Activated CD4-positive, alpha-beta memory T cell treated with anti-CD3 and anti-CD28 coated beads, Interleukin-2, amount 10 ng/mL, durations not matched to agents 7 days and 5 days (primary cell): ENCODE results near the gene MYMK. TPM values are rescaled to one million over a fixed set of nuclear protein-coding genes. Genes with fewer than 3 reads are reported as not detected.
"Not testable (repeated sequence)": the region's sequence is repeated elsewhere in the genome, so short reads cannot be mapped to it uniquely, and the experiment has no call there.

Experiments used
- CTCF ChIA-PET: fragments of 350-600 bp; sonication (Branson Sonifier 250); formaldehyde crosslinking; loops from one replicate; lab custom pipeline; 2021; ENCODE audit warnings: antibody characterized with exemption, inconsistent platforms; lab: Charles Lee
- POLR2A ChIA-PET: fragments of 350-600 bp; sonication (Branson Sonifier 250); formaldehyde crosslinking; loops from one replicate; lab custom pipeline; 2021; ENCODE audit warnings: antibody characterized with exemption; lab: Charles Lee
- DNase-seq: peaks from one replicate; pipeline ENCODE4 v3.0.0-alpha.2; 2020
- H3K27ac Mint-ChIP-seq: one replicate; pipeline ENCODE4 v1.8.0; 2021; ENCODE audit warnings: mild to moderate bottlenecking, mixed read lengths
- H3K27me3 Mint-ChIP-seq: one replicate; pipeline ENCODE4 v1.8.0; 2021; ENCODE audit warnings: mixed read lengths
- H3K36me3 Mint-ChIP-seq: one replicate; pipeline ENCODE4 v1.8.0; 2021; ENCODE audit warnings: low read depth, mixed read lengths
- H3K4me1 Mint-ChIP-seq: one replicate; pipeline ENCODE4 v1.8.0; 2021; ENCODE audit warnings: mixed read lengths
- H3K4me3 Mint-ChIP-seq: one replicate; pipeline ENCODE4 v1.8.0; 2021; ENCODE audit warnings: mild to moderate bottlenecking, mixed read lengths
- H3K9me3 Mint-ChIP-seq: one replicate; pipeline ENCODE4 v1.8.0; 2021; ENCODE audit warnings: mixed read lengths
- total RNA-seq, 2 experiments: library from RNA; stranded (reverse); gene quantifications; one replicate each; pipeline ENCODE4 v1.2.3, GENCODE V29; 2021

Gene MYMK
- total RNA-seq, 2 experiments from 2014 or later = not detected

DNA sequence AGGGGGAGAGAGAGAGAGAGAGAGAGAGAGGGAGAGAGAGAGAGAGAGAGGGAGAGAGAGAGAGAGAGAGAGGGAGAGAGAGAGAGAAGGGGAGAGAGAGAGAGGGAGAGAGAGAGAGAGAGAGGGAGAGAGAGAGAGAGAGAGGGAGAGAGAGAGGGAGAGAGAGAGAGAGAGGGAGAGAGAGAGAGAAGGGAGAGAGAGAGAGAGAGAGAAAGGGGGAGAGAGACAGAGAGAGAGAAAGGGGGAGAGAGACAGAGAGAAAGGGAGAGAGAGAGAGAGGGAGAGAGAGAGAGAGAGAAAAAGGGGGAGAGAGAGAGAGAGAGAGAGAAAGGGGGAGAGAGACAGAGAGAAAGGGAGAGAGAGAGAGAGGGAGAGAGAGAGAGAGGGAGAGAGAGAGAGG lies 39.1 kb upstream of the MYMK start:
- H3K9me3 Mint-ChIP-seq, H3K27ac Mint-ChIP-seq, DNase-seq, POLR2A ChIA-PET, H3K4me1 Mint-ChIP-seq, CTCF ChIA-PET, H3K36me3 Mint-ChIP-seq, H3K27me3 Mint-ChIP-seq, H3K4me3 Mint-ChIP-seq: not testable (repeated sequence)

DNA sequence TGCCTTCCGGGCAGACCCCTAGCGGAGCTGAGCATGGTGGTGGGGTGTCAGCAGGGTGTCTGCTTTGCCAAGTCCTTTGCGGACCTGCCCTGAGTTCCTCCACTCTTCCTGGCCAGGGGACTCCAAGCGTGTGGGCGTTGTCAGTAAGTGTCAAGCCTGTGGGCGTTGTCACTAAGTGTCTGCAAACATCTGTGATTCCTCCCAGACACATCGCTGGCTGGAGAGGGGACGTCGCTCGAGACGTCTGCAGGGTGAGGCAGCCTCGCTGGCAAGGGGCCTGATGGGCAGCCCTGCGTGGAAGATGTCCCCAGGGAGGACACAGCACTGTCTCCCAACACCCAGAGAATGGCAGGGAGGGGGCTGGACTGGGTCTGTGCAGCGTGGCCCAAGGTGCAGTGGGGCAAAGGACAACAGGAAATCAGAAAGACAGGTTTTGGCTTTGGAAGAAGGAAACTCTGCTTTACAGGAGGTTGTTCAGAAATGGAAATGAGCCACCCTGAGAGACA lies 38.6 kb upstream of the MYMK start:
- Mint-ChIP-seq H3K9me3 (no peaks in the 10 kb centered on the region), H3K4me3 (no peak overlapping the region), H3K36me3 (no peaks in the 10 kb centered on the region), H3K4me1 (peaks cover 2% of the 10 kb centered on the region), H3K27ac (no peak overlapping the region), H3K27me3 (peaks cover 6% of the 10 kb centered on the region)
- DNase-seq = no peak
- POLR2A ChIA-PET = no interaction called here
- CTCF ChIA-PET = no interaction called here

DNA sequence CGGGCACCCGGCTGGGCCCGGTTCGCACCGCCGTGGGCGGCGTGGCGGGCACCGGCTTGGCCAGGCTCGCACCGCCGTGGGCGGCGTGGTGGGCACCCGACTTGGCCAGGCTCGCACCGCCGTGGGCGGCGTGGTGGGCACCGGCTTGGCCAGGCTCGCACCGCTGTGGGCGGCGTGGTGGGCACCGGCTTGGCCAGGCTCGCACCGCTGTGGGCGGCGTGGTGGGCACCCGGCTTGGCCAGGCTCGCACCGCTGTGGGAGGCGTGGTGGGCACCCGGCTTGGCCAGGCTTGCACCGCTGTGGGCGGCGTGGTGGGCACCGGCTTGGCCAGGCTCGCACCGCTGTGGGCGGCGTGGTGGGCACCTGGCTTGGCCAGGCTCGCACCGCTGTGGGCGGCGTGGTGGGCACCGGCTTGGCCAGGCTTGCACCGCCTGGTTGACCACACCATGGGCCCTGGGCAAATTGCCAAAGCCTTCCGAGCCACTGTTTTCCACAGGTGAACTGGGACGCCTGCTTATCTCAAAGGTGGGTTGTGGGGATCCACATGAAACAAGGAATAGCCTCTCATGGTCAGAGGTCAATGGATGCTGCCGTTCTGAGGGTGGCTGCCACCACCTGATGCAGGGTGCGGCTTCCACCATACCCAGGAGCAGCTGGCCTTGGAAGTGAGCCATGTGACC lies 38.0 kb upstream of the MYMK start:
- Mint-ChIP-seq H3K27me3 (peaks cover 6% of the 10 kb centered on the region), H3K36me3 (no peaks in the 10 kb centered on the region), H3K9me3 (no peaks in the 10 kb centered on the region), H3K27ac (no peak overlapping the region), H3K4me3 (no peak overlapping the region), H3K4me1 (peaks cover 2% of the 10 kb centered on the region)
- ChIA-PET POLR2A (no interaction called here), CTCF (no interaction called here)
- DNase-seq = no peak

DNA sequence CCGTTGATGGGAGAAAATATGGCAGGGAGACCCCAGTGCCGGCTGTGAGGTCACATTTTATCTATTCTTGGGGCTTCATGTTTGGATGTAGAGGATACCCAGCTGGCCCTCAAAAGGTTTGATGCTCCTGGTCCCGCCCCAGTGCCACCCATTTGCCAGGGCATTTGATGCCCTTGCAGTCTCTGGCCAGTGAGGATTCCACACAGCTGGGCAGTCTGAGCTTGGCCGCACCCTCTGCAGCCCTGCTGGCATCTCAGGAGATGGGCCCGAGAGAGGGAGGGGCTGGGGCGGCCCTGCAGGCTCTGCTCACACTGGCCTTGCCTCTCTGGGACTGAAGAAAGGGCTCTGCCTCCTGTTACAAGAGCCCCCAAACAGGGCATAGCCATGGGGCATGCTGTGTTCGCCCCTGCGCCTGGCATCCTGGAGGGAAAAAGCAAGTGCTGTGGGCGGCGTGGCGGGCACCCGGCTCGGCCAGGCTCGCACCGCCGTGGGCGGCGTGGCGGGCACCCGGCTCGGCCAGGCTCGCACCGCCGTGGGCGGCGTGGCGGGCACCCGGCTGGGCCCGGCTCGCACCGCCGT lies 37.3 kb upstream of the MYMK start:
- Mint-ChIP-seq H3K36me3 (no peaks in the 10 kb centered on the region), H3K4me3 (no peak overlapping the region), H3K4me1 (peaks cover 2% of the 10 kb centered on the region), H3K27ac (no peak overlapping the region), H3K9me3 (no peaks in the 10 kb centered on the region), H3K27me3 (peaks cover 6% of the 10 kb centered on the region)
- CTCF ChIA-PET = no interaction called here
- no peak for DNase-seq
- POLR2A ChIA-PET = no interaction called here

DNA sequence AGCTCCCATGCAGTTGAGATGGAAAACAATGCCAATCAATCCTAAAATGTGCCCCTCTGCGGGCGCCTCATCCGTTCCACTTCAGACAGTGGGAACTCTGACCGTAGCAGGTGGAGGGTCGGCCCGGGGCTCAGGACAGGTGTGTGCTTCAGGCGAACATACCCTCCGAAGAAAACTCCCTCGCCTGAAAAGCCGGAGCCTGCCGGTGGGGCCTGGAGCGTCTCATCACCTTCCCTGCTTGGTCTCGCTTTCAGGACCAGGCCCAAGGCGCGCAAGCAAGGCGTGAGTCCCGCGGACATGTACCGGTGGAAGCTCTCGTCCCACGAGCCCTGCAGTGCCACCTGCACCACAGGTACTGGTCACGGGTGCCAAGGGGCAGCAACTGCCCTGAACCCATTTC lies 36.2 kb upstream of the MYMK start:
- Mint-ChIP-seq H3K27me3 (peaks cover 6% of the 10 kb centered on the region), H3K27ac (no peak overlapping the region), H3K9me3 (no peaks in the 10 kb centered on the region), H3K36me3 (no peaks in the 10 kb centered on the region), H3K4me3 (no peak overlapping the region), H3K4me1 (peaks cover 2% of the 10 kb centered on the region)
- DNase-seq = no peak
- CTCF ChIA-PET = no interaction called here
- POLR2A ChIA-PET = no interaction called here

DNA sequence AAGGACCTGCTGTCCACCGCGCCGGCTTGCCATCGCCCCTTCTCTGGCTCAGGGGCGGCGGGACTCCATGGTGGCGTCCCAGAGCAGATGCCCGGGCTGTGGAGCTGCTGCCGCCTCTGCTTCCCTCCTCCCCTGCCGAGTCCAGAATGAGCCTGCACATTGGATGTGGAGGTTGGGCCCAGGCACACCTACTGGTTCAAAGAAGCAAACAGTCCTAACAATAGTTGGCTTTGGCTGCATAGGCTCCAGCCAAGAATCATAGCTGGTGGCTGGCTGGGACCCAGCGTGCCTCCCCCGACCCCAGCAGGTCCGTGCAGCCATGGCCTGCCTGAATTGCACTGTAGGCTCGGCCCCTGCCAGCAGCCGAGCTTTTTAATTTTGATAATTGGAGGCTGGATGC lies 35.6 kb upstream of the MYMK start:
- ChIA-PET CTCF (no interaction called here), POLR2A (no interaction called here)
- Mint-ChIP-seq H3K4me3 (no peak overlapping the region), H3K4me1 (peaks cover 2% of the 10 kb centered on the region), H3K9me3 (no peaks in the 10 kb centered on the region), H3K36me3 (no peaks in the 10 kb centered on the region), H3K27me3 (peaks cover 6% of the 10 kb centered on the region), H3K27ac (no peak overlapping the region)
- no peak for DNase-seq

DNA sequence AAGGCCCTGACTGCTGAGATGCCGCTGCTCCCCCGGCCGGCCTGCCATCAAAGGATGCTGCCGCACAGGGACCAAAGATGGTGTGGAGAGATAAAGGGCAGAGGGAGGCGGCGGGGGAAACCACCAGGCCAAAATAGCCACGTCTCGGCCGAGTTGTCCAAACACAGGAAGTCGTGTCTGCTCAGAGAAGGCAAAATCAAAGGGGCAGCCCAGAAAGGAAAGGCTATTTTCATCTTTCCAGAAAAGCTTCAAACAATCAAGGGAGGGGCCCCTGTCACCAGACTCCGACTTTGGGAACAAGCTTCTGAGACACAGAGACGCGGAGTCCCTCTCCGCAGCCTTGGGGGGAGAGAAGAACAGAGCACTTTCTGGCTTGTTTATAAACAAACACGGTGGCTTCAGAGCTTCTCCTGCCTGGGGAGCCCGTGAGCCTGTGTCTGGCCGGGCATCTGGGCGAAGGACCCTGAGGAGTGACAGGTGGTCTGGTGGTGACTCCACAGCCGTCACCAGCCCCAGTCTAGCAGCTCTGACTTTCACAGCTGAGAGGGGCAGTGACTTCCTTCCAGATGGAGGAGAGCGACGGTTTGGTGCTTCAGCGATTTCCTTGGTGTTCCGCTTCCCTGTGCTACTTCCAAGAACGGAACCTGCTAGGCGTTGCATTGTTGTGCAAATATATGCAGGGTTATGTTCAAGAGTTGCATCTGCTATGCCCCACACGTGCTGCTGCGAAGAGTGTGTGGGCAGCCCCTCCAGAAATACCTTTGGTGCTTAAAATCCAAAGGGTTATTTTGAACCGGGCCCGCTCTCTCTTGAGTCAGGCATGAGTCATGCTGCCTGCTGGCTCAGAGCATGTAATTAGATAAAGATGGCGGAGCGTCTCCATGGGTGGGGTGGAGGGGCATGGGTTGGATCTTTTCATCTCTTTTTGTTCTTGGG lies 33.7 kb upstream of the MYMK start:
- Mint-ChIP-seq H3K9me3 (no peaks in the 10 kb centered on the region), H3K4me1 (peaks cover 2% of the 10 kb centered on the region), H3K27me3 (peaks cover 6% of the 10 kb centered on the region), H3K36me3 (no peaks in the 10 kb centered on the region), H3K27ac (no peak overlapping the region), H3K4me3 (no peak overlapping the region)
- POLR2A ChIA-PET = no interaction called here
- CTCF ChIA-PET = no interaction called here
- DNase-seq = no peak

DNA sequence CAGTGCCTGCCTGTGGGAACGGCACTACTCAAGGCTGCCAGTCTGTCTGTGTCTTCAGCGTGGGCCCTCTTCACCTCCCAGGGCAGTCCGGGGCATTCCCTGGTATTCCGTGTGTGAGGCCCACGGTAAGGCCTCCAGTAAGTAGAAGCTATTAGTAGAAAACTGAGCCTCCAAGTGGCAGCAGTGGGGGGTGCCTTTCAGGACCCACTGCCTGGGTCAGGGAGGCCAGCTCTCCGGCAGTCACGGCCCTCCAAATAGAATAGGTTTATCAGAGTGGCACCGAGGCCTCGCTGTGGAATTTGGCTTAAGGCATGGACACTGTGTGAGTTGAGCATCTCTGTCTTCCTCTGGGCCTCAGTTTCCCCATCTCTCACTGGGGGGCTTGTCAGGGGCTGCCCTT lies 32.8 kb upstream of the MYMK start:
- no peak overlapping the region for H3K27ac Mint-ChIP-seq
- CTCF ChIA-PET = no interaction called here
- no peak overlapping the region for H3K4me3 Mint-ChIP-seq
- H3K36me3 Mint-ChIP-seq = no peaks in the 10 kb centered on the region
- H3K4me1 Mint-ChIP-seq = peaks cover 2% of the 10 kb centered on the region
- H3K9me3 Mint-ChIP-seq = no peaks in the 10 kb centered on the region
- H3K27me3 Mint-ChIP-seq = peaks cover 6% of the 10 kb centered on the region
- POLR2A ChIA-PET = no interaction called here
- no peak for DNase-seq

DNA sequence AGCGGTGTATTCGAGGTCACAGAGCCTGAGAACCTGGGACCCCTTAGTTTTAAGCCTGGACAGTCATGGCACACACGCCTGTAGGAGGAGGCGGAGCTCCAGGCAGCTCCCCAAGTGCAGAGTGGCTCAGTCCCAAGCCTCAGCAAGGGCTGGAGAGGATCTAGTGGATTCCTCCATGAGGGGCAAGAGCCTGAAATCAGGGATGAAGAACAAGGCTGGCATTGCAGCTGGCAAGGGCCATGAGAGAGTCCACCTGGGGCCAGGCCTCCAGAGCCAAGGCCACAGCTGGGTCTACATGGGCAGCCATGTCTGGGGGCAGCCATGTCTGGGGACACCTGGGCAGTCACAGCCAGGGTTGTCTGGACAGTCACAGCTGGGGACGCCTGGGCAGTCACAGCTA lies 31.6 kb upstream of the MYMK start:
- Mint-ChIP-seq H3K4me3 (no peak overlapping the region), H3K27me3 (peaks cover 6% of the 10 kb centered on the region), H3K4me1 (peaks cover 2% of the 10 kb centered on the region), H3K36me3 (no peaks in the 10 kb centered on the region), H3K27ac (no peak overlapping the region), H3K9me3 (no peaks in the 10 kb centered on the region)
- CTCF ChIA-PET = no interaction called here
- POLR2A ChIA-PET = no interaction called here
- DNase-seq = no peak

DNA sequence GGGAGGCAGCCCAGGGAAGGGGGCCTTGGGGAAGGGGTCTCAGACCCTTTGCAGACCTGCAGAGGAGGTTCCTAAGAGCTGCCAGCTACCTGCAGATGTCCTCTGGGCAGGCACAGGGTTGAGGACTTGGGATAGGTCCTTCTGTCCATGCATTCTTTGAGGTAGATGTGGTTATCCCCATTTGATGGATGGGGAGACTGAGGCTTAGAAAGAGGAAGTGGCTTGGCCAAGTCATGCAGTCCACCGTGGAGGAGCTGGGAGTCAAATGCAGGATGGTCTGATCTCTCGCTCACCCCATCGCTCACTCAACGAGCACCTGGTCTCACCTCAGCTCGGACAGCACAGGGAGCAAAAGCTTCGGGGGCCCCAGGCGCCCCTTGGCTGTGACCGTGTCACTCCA lies 30.0 kb upstream of the MYMK start:
- Mint-ChIP-seq H3K27me3 (peaks cover 4% of the 10 kb centered on the region), H3K9me3 (no peaks in the 10 kb centered on the region), H3K4me3 (no peak overlapping the region), H3K4me1 (peaks cover 2% of the 10 kb centered on the region), H3K27ac (no peak overlapping the region), H3K36me3 (no peaks in the 10 kb centered on the region)
- CTCF ChIA-PET = no interaction called here
- DNase-seq = no peak
- POLR2A ChIA-PET = no interaction called here

DNA sequence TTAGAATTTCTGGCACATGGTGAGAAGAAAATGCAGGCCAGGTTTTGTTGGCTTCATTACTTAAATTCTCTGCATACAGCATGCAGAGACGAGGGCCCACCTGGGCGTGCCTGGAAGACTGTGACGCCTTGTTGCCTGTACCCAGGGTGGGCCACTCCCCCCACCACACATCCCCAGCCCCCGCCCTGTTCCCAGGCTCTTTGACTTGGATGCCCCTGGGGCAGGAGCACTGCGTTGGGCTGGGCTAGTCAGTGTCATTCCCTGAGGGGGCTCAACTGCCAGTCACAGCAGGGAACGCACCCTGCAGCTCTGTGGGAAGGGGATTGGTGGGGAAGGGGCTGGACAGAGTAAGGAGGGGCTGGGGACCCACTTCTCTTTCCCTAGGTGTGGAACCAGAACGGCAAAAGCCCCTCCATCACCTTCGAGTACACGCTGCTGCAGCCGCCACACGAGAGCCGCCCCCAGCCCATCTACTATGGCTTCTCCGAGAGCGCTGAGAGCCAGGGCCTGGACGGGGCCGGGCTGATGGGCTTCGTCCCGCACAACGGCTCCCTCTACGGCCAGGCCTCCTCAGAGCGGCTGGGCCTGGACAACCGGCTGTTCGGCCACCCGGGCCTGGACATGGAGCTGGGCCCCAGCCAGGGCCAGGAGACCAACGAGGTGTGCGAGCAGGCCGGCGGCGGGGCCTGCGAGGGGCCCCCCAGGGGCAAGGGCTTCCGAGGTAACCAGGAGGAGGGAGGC lies 29.4 kb upstream of the MYMK start:
- H3K27ac Mint-ChIP-seq = no peak overlapping the region
- no peaks in the 10 kb centered on the region for H3K36me3 Mint-ChIP-seq
- H3K9me3 Mint-ChIP-seq = no peaks in the 10 kb centered on the region
- POLR2A ChIA-PET = no interaction called here
- CTCF ChIA-PET = interaction anchor here (1.4 kb wide), 1 partner anchor 188 kb away, joined by 3 read pairs; no protein-coding TSS in a partner anchor
- H3K4me1 Mint-ChIP-seq = peaks cover 2% of the 10 kb centered on the region
- no peak for DNase-seq
- H3K4me3 Mint-ChIP-seq = no peak overlapping the region
- peaks cover 4% of the 10 kb centered on the region for H3K27me3 Mint-ChIP-seq

DNA sequence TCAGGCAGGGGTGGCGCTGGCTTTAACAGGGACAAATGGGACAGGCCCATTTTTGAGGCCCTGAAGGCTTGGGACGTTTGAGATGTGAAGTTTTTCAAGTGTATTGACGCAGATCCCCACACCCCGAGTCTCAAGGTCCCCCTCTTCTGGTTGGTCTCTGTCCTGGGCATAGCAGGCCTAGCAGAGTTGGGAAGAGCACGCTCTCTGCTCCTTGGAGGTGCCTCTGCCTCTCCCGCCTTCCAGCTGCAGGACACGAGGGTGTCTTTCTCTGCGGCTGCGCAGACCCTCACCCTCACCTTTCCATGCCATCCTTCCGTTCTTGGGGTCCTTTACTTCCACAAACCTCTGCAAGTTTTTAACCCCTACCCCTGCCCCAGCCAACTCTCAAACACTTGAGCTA lies 28.4 kb upstream of the MYMK start:
- H3K27ac Mint-ChIP-seq = no peak overlapping the region
- ChIA-PET CTCF (interaction anchor here (1.4 kb wide), 1 partner anchor 189 kb away, joined by 3 read pairs; no protein-coding TSS in a partner anchor), POLR2A (no interaction called here)

DNA sequence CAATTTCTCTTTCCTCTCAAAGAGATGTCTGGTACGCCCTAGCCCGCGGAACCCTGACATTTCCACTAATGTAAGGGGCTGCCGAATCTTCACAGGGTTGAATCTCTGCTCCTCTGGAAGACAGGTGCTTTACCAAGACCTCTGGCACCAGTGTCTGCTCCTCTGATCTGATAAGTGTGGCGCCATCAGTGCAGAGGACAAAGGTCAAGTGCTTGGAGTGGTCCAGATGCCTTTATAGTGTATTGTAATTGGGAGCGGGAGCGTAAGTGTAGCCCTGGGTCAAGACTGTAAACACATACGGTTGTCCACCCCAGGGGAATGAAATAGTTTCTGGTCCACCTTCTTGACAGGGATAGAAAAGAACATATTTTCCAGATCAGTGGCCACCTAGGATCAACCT lies 27.5 kb upstream of the MYMK start:
- Mint-ChIP-seq H3K9me3 (no peaks in the 10 kb centered on the region), H3K4me3 (no peak overlapping the region), H3K36me3 (no peaks in the 10 kb centered on the region), H3K27me3 (no peaks in the 10 kb centered on the region), H3K4me1 (no peaks in the 10 kb centered on the region), H3K27ac (no peak overlapping the region)
- POLR2A ChIA-PET = no interaction called here
- no peak for DNase-seq
- CTCF ChIA-PET = interaction anchor here (1.4 kb wide), 1 partner anchor 190 kb away, joined by 3 read pairs; no protein-coding TSS in a partner anchor

More for the DNA sequence above, 28.4 kb upstream of the MYMK start:
- DNase-seq = no peak
- no peaks in the 10 kb centered on the region for H3K27me3 Mint-ChIP-seq
- H3K36me3 Mint-ChIP-seq = no peaks in the 10 kb centered on the region
- H3K9me3 Mint-ChIP-seq = no peaks in the 10 kb centered on the region
- H3K4me3 Mint-ChIP-seq = no peak overlapping the region
- H3K4me1 Mint-ChIP-seq = no peaks in the 10 kb centered on the region
